SK-N-SH treated with all-trans-retinoic acid at 6 μM for 48 hours (cell line): Measurements from ENCODE around the gene PTPRN2.

Experiments used
- ATAC-seq: fragments of 200-7000 bp; cut with Tn5 transposase; 3 replicates; pipeline ENCODE4 v1.9.1; 2020; ENCODE audit warnings: mild to moderate bottlenecking, moderate library complexity
- ARNTL ChIP-seq: fragments of 450-650 bp; formaldehyde crosslinking; IDR thresholded peaks from 2 replicates; pipeline ENCODE4 v1.5.0; 2020; ENCODE audit warnings: low read depth, mild to moderate bottlenecking, moderate library complexity, borderline replicate concordance
- BACH2 ChIP-seq: fragments of 250-450 bp; sonication (Bioruptor Pico); IDR thresholded peaks from 2 replicates; pipeline ENCODE4 v1.9.0; 2021; ENCODE audit warnings: mild to moderate bottlenecking, borderline replicate concordance
- CREB5 ChIP-seq: fragments of 250-450 bp; sonication (Bioruptor Pico); IDR thresholded peaks from 2 replicates; pipeline ENCODE4 v1.5.1; 2020; ENCODE audit warnings: low read depth, mild to moderate bottlenecking, moderate library complexity
- CSDC2 ChIP-seq: fragments of 250-450 bp; sonication (Bioruptor Pico); IDR thresholded peaks from 2 replicates; pipeline ENCODE4 v1.5.0; 2020; ENCODE audit warnings: mild to moderate bottlenecking, moderate library complexity
- ESRRG ChIP-seq: fragments of 250-450 bp; sonication (Bioruptor Pico); IDR thresholded peaks from 2 replicates; pipeline ENCODE4 v1.6.1; 2021; ENCODE audit warnings: mild to moderate bottlenecking
- GLIS3 ChIP-seq: fragments of 250-450 bp; sonication (Bioruptor Pico); IDR thresholded peaks from 2 replicates; pipeline ENCODE4 v1.5.0; 2020; ENCODE audit warnings: mild to moderate bottlenecking, moderate library complexity
- ISL1 ChIP-seq: fragments of 250-450 bp; sonication (Bioruptor Pico); IDR thresholded peaks from 2 replicates; pipeline ENCODE4 v2.1.2; 2022; ENCODE audit warnings: mild to moderate bottlenecking, moderate library complexity
- OSR1 ChIP-seq: fragments of 250-450 bp; sonication (Bioruptor Pico); IDR thresholded peaks from 2 replicates; pipeline ENCODE4 v1.8.0; 2022; ENCODE audit warnings: moderate library complexity, mild to moderate bottlenecking, inconsistent platforms
- POU6F1 ChIP-seq: fragments of 250-450 bp; sonication (Bioruptor Pico); IDR thresholded peaks from 2 replicates; pipeline ENCODE4 v1.8.0; 2021; ENCODE audit warnings: low read depth, mild to moderate bottlenecking, moderate library complexity, borderline replicate concordance
- PPARA ChIP-seq: fragments of 250-450 bp; sonication (Bioruptor Pico); IDR thresholded peaks from 2 replicates; pipeline ENCODE4 v1.5.0; 2020; ENCODE audit warnings: mild to moderate bottlenecking, borderline replicate concordance
- RARB ChIP-seq: fragments of 250-450 bp; sonication (Bioruptor Pico); IDR thresholded peaks from 2 replicates; pipeline ENCODE4 v1.8.0; 2021; ENCODE audit warnings: mild to moderate bottlenecking, moderate library complexity
- SNAI2 ChIP-seq: fragments of 250-450 bp; sonication (Bioruptor Pico); IDR thresholded peaks from 2 replicates; pipeline ENCODE4 v1.5.0; 2020; ENCODE audit warnings: mild to moderate bottlenecking, moderate library complexity
- TCF4 ChIP-seq: fragments of 250-450 bp; sonication (Bioruptor Pico); IDR thresholded peaks from 2 replicates; pipeline ENCODE4 v1.8.0; 2021; ENCODE audit warnings: mild to moderate bottlenecking, moderate library complexity, borderline replicate concordance
- TOX ChIP-seq: fragments of 250-450 bp; sonication (Bioruptor Pico); IDR thresholded peaks from 2 replicates; pipeline ENCODE4 v1.8.0; 2021; ENCODE audit warnings: mild to moderate bottlenecking, moderate library complexity, borderline replicate concordance
- ZC3H10 ChIP-seq: fragments of 250-450 bp; sonication (Bioruptor Pico); IDR thresholded peaks from 2 replicates; pipeline ENCODE4 v1.5.1; 2021; ENCODE audit warnings: mild to moderate bottlenecking, moderate library complexity
- ZFP30 ChIP-seq: fragments of 450-650 bp; formaldehyde crosslinking; IDR thresholded peaks from 2 replicates; pipeline ENCODE4 v1.5.0; 2022; ENCODE audit warnings: mild to moderate bottlenecking, moderate library complexity
- ZNF565 ChIP-seq: fragments of 450-650 bp; formaldehyde crosslinking; conservative IDR thresholded peaks from 2 replicates; pipeline ENCODE4 v1.5.0; 2020; ENCODE audit warnings: low read depth, mild to moderate bottlenecking, moderate library complexity
- ZNF70 ChIP-seq: fragments of 450-650 bp; formaldehyde crosslinking; IDR thresholded peaks from 2 replicates; pipeline ENCODE4 v1.5.0; 2020; ENCODE audit warnings: mild to moderate bottlenecking, moderate library complexity
- ZNF8 ChIP-seq: fragments of 450-650 bp; formaldehyde crosslinking; IDR thresholded peaks from 2 replicates; pipeline ENCODE4 v1.5.0; 2020; ENCODE audit warnings: mild to moderate bottlenecking, moderate library complexity
- TF ChIP-seq, protein P1 (sequence below): fragments of 250-450 bp; sonication (Bioruptor Pico); IDR thresholded peaks from 2 replicates; pipeline ENCODE4 v1.5.1; 2021; ENCODE audit warnings: mild to moderate bottlenecking, moderate library complexity
- TF ChIP-seq, protein P2 (sequence below): fragments of 250-450 bp; sonication (Bioruptor Pico); IDR thresholded peaks from 2 replicates; pipeline ENCODE4 v1.5.0; 2020; ENCODE audit warnings: mild to moderate bottlenecking, moderate library complexity
- TF ChIP-seq, protein P3 (sequence below): fragments of 250-450 bp; sonication (Bioruptor Pico); IDR thresholded peaks from 2 replicates; pipeline ENCODE4 v1.8.0; 2020; ENCODE audit warnings: mild to moderate bottlenecking, moderate library complexity, borderline replicate concordance

PTPRN2 gene

GRCh38 chr7:158396301-158396905 is 191.2 kb downstream of the PTPRN2 start:
- no peak for ATAC-seq
- TF ChIP-seq OSR1 (CRISPR knock-in tag) (no peak), BACH2 (CRISPR knock-in tag) (no peak), ZNF565 (CRISPR knock-in tag) (no peak), SNAI2 (CRISPR knock-in tag) (no peak), PPARA (no peak)

DNA sequence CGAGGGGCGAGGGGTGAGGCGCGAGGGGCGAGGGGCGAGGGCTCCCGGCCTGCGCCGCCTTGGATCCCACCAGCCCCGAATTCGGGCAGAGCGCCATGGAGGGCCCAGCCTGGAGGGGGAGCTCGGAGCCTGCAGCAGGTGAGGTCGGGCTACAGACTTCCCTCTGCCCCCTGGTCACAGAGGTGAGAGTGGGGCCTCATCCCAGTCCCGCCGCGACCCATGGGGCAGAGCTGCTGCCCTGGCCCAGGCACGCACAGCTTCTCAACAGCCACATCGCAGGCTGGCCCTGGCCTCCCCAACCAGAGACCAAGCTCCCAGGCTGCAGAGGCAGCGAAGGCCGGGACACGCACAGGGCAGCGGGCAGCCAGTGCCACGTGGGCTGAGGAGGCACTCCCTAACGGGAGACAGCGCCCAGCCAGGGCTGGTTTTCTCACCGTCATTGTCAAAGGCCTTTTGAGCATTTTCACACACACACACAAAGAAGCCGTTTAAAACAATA is 191.8 kb downstream of the PTPRN2 start:
- peak; percentile 25; the same call in 2 of the 3 replicates for ATAC-seq
- TF ChIP-seq, protein P1, sequence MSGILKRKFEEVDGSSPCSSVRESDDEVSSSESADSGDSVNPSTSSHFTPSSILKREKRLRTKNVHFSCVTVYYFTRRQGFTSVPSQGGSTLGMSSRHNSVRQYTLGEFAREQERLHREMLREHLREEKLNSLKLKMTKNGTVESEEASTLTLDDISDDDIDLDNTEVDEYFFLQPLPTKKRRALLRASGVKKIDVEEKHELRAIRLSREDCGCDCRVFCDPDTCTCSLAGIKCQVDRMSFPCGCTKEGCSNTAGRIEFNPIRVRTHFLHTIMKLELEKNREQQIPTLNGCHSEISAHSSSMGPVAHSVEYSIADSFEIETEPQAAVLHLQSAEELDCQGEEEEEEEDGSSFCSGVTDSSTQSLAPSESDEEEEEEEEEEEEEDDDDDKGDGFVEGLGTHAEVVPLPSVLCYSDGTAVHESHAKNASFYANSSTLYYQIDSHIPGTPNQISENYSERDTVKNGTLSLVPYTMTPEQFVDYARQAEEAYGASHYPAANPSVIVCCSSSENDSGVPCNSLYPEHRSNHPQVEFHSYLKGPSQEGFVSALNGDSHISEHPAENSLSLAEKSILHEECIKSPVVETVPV (CRISPR knock-in tag): no peak
- TF ChIP-seq CSDC2 (no peak), ZNF8 (CRISPR knock-in tag) (no peak), ISL1 (CRISPR knock-in tag) (no peak), ZC3H10 (CRISPR knock-in tag) (no peak), CREB5 (no peak), BACH2 (CRISPR knock-in tag) (no peak), GLIS3 (CRISPR knock-in tag) (no peak), TCF4 (CRISPR knock-in tag) (no peak)
- TF ChIP-seq, protein P2, sequence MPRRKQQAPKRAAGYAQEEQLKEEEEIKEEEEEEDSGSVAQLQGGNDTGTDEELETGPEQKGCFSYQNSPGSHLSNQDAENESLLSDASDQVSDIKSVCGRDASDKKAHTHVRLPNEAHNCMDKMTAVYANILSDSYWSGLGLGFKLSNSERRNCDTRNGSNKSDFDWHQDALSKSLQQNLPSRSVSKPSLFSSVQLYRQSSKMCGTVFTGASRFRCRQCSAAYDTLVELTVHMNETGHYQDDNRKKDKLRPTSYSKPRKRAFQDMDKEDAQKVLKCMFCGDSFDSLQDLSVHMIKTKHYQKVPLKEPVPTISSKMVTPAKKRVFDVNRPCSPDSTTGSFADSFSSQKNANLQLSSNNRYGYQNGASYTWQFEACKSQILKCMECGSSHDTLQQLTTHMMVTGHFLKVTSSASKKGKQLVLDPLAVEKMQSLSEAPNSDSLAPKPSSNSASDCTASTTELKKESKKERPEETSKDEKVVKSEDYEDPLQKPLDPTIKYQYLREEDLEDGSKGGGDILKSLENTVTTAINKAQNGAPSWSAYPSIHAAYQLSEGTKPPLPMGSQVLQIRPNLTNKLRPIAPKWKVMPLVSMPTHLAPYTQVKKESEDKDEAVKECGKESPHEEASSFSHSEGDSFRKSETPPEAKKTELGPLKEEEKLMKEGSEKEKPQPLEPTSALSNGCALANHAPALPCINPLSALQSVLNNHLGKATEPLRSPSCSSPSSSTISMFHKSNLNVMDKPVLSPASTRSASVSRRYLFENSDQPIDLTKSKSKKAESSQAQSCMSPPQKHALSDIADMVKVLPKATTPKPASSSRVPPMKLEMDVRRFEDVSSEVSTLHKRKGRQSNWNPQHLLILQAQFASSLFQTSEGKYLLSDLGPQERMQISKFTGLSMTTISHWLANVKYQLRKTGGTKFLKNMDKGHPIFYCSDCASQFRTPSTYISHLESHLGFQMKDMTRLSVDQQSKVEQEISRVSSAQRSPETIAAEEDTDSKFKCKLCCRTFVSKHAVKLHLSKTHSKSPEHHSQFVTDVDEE: no peak
- TF ChIP-seq, protein P3, sequence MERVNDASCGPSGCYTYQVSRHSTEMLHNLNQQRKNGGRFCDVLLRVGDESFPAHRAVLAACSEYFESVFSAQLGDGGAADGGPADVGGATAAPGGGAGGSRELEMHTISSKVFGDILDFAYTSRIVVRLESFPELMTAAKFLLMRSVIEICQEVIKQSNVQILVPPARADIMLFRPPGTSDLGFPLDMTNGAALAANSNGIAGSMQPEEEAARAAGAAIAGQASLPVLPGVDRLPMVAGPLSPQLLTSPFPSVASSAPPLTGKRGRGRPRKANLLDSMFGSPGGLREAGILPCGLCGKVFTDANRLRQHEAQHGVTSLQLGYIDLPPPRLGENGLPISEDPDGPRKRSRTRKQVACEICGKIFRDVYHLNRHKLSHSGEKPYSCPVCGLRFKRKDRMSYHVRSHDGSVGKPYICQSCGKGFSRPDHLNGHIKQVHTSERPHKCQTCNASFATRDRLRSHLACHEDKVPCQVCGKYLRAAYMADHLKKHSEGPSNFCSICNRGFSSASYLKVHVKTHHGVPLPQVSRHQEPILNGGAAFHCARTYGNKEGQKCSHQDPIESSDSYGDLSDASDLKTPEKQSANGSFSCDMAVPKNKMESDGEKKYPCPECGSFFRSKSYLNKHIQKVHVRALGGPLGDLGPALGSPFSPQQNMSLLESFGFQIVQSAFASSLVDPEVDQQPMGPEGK (CRISPR knock-in tag): no peak
- TF ChIP-seq, all 23 proteins: peak for 0

- no peak for ATAC-seq
- TF ChIP-seq ZFP30 (no peak), RARB (CRISPR knock-in tag) (no peak), BACH2 (CRISPR knock-in tag) (no peak)
- TF ChIP-seq, all 23 proteins: peak for 0
These were observed 192.3 kb downstream of the PTPRN2 start for GRCh38 chr7:158395349-158395748.

DNA sequence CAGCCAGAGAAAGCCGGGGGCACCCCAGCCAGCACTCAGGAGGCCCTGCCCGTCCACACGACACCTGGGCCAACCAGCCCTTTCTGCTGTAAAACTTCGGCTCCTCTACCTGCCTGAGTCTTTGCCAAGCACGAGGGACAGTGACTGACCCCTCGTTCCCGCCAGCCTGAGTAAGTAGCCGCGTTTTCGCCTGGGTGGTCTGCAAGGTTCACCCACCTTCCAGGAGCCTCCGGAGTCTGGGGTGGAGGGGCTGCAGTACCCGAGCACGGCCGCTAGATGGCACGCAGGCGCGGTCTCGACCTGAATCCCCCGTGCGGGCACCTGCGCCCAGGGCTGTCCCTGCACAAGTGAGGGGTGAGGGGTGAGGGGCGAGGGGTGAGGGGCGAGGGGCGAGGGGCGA is 192.7 kb downstream of the PTPRN2 start:
- ATAC-seq: no peak
- TF ChIP-seq ZC3H10 (CRISPR knock-in tag) (no peak), POU6F1 (CRISPR knock-in tag) (no peak), PPARA (no peak), ZFP30 (no peak), ZNF565 (CRISPR knock-in tag) (no peak), ESRRG (no peak), CSDC2 (no peak), ZNF70 (CRISPR knock-in tag) (no peak), ZNF8 (CRISPR knock-in tag) (no peak), ARNTL (CRISPR knock-in tag) (no peak), SNAI2 (CRISPR knock-in tag) (no peak), ISL1 (CRISPR knock-in tag) (no peak), GLIS3 (CRISPR knock-in tag) (no peak), OSR1 (CRISPR knock-in tag) (no peak), CREB5 (no peak), BACH2 (CRISPR knock-in tag) (no peak), TOX (CRISPR knock-in tag) (no peak)
- TF ChIP-seq, protein P3 (CRISPR knock-in tag): no peak
